Measurements from ENCODE around the gene OOSP3.
"Not testable (repeated sequence)": the region's sequence is repeated elsewhere in the genome, so short reads cannot be mapped to it uniquely, and the experiment has no call there.

The OOSP3 gene, protein sequence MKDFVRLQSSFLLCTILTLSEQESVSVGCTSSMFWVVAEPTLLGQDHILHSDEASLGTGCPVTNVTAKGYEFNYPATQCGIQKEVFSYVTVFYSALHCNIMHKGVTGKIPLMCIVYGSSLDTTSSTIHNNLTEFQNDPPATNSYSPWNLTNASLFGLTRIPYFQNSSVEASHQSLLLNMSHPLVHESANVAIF

GRCh38 chr11:59878575-59878974 is at the start of gene OOSP3:
TSS of gene OOSP3 (plus strand) at chr11:59878782. CDS start at chr11:59878809, 27 bp downstream.
- DNase-seq = no peak

DNA sequence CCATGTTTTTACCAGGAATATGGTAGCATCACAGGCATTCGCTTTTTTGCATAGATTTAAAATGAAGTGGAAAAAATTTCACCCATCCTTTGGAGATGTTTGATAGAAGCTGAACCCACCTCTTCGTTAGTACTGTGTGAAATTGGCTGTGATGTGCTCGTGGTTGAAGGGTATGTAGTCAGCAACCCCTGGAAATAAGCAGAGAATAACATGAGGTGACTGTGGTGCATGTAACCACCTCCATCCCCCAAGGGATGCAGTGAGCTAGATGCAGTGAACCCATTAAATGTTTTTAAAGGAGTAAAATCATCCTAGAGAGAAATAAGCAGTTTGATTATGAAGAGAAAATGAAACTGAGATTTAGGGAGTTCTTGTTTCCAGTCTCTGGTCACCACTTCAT is 49.2 kb upstream of the OOSP3 start:
- no peak for DNase-seq

DNA sequence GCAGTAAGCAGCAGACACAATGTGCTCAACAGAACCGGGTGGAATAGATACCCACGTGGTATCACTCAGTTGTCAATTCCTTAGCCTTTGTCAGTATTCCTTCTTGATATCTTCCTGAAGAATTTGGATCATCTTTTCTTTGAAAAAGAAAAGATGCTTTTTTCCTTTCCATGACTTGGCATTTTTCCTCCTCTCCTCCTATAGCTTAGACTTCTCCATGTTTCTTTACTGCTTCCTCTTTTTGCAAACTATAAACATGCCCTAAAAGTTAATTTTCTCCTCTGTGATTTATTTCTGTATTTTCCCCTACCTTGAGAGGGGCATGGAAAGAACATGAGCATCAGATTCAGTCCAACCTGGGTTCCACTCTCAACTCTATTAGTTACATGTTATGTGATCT is 45.0 kb upstream of the OOSP3 start:
- no peak for DNase-seq

GRCh38 chr11:59839615-59840014 is 39.0 kb upstream of the OOSP3 start:
- DNase-seq = no peak

DNA sequence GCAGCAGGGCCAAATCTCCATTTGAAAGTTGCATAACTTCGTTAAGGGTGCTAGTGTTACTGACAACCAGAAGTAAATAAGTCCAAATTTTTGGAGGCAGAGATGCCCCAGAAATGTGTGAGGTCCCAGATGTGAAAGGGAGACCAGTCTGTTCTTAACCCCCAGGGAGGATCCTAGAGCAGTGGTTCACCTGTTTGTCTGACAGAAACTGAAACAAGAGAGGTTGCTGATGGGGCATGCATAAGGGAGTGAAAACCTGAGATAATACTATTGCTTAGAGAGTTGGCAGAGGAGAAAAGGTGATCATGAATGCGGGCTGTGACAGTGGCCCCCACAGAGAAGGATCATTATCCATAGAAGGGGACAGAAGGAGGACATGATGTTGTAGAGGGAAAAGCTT is 37.1 kb upstream of the OOSP3 start:
- no peak for DNase-seq

DNA sequence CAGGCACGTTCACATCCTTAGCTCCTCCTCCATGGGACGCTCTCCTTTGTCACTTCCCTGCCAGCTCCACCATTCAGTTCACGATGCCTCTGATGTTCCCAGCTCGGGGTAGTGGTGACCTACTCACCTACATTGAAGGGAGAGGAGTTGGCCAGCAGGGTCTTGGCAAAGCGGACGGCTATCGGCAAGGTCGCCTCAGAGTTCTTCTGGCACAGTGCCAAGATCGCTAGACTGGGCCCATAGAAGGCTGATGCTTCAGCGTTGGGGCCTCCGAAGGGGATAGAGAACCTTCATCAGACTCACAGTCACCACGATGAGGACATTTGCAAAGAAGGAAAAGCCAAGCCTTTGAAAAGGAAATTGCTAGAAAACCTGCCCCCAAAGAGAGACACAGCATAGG is 36.3 kb upstream of the OOSP3 start:
- peak in 1 of 58 donors; percentile 0 for DNase-seq

DNA sequence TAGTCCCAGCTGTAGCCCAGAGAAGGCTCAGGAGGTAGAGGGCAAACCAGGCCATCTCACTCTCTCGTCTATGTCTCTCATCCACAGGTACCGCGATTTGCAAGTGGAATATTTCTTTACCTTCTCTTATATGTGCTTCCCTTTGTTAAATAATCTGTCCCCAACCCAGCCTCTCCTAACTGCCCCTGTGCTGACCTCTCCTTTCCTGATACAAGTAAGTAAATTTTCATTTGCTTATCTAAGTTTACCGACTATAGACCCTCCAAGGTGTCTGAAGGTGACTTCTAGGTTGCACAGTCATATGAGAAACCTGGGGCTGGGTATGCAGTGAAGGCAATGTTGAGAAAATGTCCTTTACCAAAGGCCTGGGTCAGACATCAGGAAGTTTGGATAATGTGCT is 33.2 kb upstream of the OOSP3 start, which contains the start of gene CBLIF:
TSS of gene CBLIF (minus strand) at position 101 of the 400 bp plus-strand sequence. CDS start at position 55, 46 bp downstream.
- no peak for DNase-seq

DNA sequence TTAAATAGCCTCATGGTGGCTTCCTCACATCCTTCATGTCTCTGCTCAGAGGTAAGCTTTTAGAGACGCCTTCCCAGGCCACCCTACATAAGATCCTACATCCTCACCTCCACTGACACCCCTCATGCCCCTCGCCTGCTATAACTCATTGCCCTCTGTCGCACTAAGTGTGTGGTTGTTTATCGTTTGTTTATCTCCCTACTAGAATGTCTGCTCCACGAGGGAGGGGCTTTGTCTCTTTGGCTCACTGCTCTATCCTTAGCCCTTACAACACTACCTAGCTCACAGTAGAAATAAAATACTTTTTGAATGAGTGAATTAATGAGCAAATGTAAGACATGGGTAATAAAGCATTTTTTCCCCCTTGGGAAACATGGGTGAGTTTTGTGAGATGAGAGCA is 32.0 kb upstream of the OOSP3 start:
- no peak for DNase-seq

DNA sequence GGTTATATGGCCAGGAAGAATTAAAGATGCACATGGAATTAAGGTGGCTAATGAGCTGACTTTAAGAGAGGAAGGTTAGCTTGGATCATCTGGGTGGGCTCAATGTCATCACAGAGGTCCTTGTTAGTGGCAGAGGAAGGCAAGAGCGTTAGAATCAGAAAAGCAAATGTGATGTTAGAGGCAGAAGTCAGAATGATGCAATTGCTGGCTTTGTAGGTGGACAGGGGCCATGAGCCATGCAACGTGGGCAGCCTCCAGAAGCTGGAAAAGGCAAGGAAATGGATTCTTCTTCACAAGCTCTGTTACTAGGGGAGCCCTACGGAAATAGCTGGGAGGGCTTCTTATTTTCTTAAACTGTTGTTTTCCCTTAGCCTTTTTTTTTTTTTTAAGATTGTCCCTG is 31.0 kb upstream of the OOSP3 start:
- no peak for DNase-seq

GRCh38 chr11:59848439-59848838 is 30.1 kb upstream of the OOSP3 start:
- not testable (repeated sequence) for DNase-seq

DNA sequence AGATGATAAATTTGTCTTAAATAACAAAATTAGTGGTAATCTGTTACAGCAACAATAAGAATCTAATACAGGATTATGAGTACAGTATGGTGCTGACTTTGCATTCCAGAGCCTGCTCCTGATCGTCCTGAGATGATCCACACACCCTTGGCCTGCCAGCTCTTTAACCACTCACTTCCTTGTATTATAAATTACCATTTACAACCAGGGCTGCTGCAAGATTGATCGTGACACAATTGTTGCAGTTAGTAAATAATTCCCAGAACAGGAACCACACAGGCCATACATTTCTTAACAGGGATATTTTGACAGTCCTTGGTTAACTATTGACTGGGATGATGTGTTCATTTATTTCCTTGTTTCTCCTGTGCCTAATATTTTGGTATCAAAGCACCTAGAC is 29.5 kb upstream of the OOSP3 start:
- DNase-seq = no peak

DNA sequence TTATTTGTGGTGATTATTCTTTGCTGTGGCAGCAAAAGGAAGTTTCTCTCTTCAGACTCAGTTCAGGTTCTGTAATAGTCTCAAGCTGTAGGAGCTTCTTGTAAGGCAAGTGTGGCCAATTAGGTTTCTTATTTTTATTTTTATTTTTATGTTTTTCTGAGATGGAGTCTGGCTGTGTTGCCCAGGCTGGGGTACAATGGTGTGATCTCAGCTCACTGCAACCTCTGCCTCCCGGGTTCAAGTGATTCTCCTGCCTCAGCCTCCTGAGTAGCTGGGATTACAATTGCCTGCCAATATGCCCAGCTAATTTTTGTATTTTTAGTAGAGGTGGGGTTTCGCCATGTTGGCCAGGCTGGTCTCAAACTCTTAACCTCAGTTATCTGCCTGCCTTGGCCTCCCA is 29.0 kb upstream of the OOSP3 start:
- not testable (repeated sequence) for DNase-seq

GRCh38 chr11:59851416-59851815 is 27.2 kb upstream of the OOSP3 start:
- DNase-seq = not testable (repeated sequence)

GRCh38 chr11:59854871-59855270 is 23.7 kb upstream of the OOSP3 start:
- DNase-seq = no peak

GRCh38 chr11:59857439-59858434 is 20.8 kb upstream of the OOSP3 start:
- DNase-seq = no peak

GRCh38 chr11:59859673-59860072 is 18.9 kb upstream of the OOSP3 start:
- no peak for DNase-seq

DNA sequence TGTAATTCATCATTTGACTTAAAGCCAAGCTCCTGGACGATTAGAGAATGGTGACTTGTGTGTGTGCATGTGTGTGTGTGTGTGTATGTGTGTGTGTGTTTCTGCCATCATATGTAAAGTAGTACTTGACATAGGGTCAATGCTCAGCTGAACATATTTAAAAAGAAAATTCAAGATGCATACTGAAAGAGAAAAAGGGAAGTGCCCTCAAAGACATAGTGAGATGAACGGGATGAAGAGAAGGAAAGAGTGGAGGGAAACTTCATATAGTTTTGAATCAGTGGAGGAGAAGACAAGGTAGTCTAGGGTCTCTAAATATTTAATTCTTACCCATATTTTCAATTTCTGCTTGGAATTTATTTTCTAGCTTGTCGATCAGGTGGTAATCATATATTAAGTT is 16.3 kb upstream of the OOSP3 start:
- no peak for DNase-seq

- DNase-seq = no peak
These were observed 13.6 kb upstream of the OOSP3 start for GRCh38 chr11:59865031-59865430.

- DNase-seq = no peak
These were observed 12.2 kb upstream of the OOSP3 start, which contains the start of gene TCN1 for GRCh38 chr11:59866397-59866796. TSS of gene TCN1 (minus strand) at chr11:59866487. CDS start at chr11:59866470, 17 bp downstream.

DNA sequence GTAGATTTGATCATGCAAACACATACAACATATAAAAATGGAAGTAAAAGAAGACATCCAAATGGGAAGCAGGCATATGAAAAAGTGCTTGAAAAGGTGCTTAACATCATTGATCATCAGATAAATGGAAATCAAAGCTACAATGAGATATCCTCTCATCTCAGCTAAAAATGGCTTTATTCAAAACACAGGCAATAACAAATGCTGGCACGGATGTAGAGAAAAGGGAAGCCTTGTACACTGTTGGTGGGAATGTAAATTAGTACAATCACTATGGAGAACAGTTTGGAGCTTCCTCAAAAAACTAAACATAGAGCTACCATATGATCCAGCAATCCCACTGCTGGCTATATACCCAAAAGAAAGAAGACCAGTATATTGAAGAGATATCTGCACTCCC is 11.7 kb upstream of the OOSP3 start:
- no peak for DNase-seq

DNA sequence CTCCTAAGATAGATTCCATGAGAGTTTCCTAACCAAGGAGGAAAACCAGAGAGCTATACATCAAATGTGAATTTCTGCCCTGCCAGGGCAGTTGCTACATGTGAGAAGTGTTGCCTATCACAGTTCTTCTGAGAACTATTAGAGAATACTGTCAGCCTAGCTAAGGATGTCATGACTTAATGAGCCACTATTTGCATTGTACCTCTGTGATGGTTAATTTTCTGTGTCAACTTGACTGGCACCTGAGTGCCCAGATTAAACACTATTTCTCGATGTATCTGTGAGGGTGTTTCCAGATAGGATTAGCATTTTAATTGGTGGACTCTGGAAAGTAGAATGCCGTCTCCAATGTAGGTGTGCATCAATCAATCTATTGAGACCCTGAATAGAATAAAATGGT is 10.6 kb upstream of the OOSP3 start:
- DNase-seq = no peak

DNA sequence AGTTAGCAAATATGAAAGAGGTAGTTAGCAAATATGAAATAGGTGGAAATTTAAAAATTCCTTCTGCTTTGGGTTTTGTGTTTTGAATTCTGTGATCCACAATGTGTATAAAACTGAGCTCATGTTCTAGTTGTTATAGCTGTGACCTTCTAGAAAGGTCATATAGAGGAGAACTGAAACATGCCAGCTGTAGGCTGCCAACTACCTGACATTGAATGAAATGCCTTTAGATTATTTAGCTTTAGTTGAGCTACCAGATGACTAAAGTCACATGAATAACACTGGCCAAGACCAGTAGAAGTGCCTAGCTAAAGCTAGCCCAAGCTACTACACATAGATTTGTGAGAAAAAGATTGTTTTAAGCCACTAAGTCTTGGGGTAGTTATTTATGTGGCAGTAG is 6.5 kb upstream of the OOSP3 start:
- DNase-seq = no peak

All from anterior cingulate cortex (tissue), 58 donors.